CD4-positive, alpha-beta memory T cell (primary cell): ENCODE results near the gene PMEPA1. TPM values are rescaled to one million over a fixed set of nuclear protein-coding genes. Genes with fewer than 3 reads are reported as not detected.

ENCODE experiments used
- CTCF ChIA-PET: fragments of 350-600 bp; sonication (Branson Sonifier 250); formaldehyde crosslinking; loops from one replicate; lab custom pipeline; 2021; ENCODE audit warnings: inconsistent platforms; ENCODE audit not compliant: partially characterized antibody; lab: Charles Lee
- POLR2A ChIA-PET: fragments of 350-600 bp; sonication (Branson Sonifier 250); formaldehyde crosslinking; loops from one replicate; lab custom pipeline; 2021; ENCODE audit not compliant: partially characterized antibody; lab: Charles Lee
- DNase-seq, 5 donors: peaks; one replicate each; pipeline versions ENCODE4 v3.0.0 to v3.0.0-alpha.2; 2020 to 2022; ENCODE audit warnings: mixed read lengths in 1 of 5
- H3K27ac ChIP-seq: one replicate; pipeline ENCODE4 v1.7.0; 2013; ENCODE audit warnings: low read depth, low read length
- H3K27me3 ChIP-seq: 2 replicates; pipeline ENCODE4 v1.7.0; 2013; ENCODE audit warnings: mild to moderate bottlenecking, low read length, moderate library complexity; ENCODE audit not compliant: insufficient read depth
- H3K36me3 ChIP-seq: 2 replicates; pipeline ENCODE4 v1.7.0; 2013; ENCODE audit warnings: mild to moderate bottlenecking, low read length, moderate library complexity; ENCODE audit not compliant: insufficient read depth
- H3K4me1 ChIP-seq: 2 replicates; pipeline ENCODE4 v1.7.0; 2013; ENCODE audit warnings: mild to moderate bottlenecking, low read length, moderate library complexity; ENCODE audit not compliant: insufficient read depth
- H3K4me3 ChIP-seq, 2 donors: one replicate each; pipeline ENCODE4 v1.7.0; 2013; ENCODE audit warnings: low read length in 2 of 2, mild to moderate bottlenecking in 1 of 2
- H3K9me3 ChIP-seq, 2 donors: one replicate each; pipeline ENCODE4 v1.7.0; 2013; ENCODE audit warnings: low read length in 2 of 2, control low read depth in 1 of 2; ENCODE audit not compliant: control insufficient read depth in 1 of 2
- H3K27ac Mint-ChIP-seq, 7 donors: one replicate each; pipeline ENCODE4 v1.8.0; 2020 to 2021; ENCODE audit warnings: mixed read lengths in 7 of 7, mild to moderate bottlenecking in 6 of 7, inconsistent platforms in 3 of 7, moderate library complexity in 3 of 7
- H3K27me3 Mint-ChIP-seq, 2 donors: one replicate each; pipeline ENCODE4 v1.8.0; 2020 to 2021; ENCODE audit warnings: mixed read lengths in 2 of 2
- H3K36me3 Mint-ChIP-seq, 2 donors: one replicate each; pipeline ENCODE4 v1.8.0; 2020 to 2021; ENCODE audit warnings: mixed read lengths in 2 of 2, inconsistent platforms in 1 of 2, mild to moderate bottlenecking in 1 of 2
- H3K4me1 Mint-ChIP-seq, 4 donors: one replicate each; pipeline ENCODE4 v1.8.0; 2020 to 2021; ENCODE audit warnings: mixed read lengths in 4 of 4, mild to moderate bottlenecking in 1 of 4
- H3K4me3 Mint-ChIP-seq, 8 donors: one replicate each; pipeline ENCODE4 v1.8.0; 2020 to 2021; ENCODE audit warnings: mixed read lengths in 8 of 8, mild to moderate bottlenecking in 7 of 8, moderate library complexity in 6 of 8, inconsistent platforms in 3 of 8
- H3K9me3 Mint-ChIP-seq, 8 donors: one replicate each; pipeline ENCODE4 v1.8.0; 2020 to 2021; ENCODE audit warnings: mixed read lengths in 8 of 8, mild to moderate bottlenecking in 5 of 8, inconsistent platforms in 3 of 8, moderate library complexity in 1 of 8
- intact Hi-C: fragments of 100-400 bp; cut with micrococcal nuclease; formaldehyde crosslinking; loops from one replicate; pipeline ENCODE4 v1.15.1; 2023
- polyA plus RNA-seq, 2 donors: library from polyadenylated mRNA; unstranded; fragments of 300-500 nt; fragmentation: Illumina TruSeq; gene quantifications; one replicate each; pipeline ENCODE4 v1.2.3, GENCODE V29; 2021
- total RNA-seq, 2 experiments: library from RNA; stranded (reverse); gene quantifications; one replicate each; pipeline ENCODE4 v1.2.3, GENCODE V29; 2021

PMEPA1 gene
- total and polyA plus RNA-seq, 4 experiments from 2014 or later: 1.2 to 8.9 (median 5.5) TPM

DNA sequence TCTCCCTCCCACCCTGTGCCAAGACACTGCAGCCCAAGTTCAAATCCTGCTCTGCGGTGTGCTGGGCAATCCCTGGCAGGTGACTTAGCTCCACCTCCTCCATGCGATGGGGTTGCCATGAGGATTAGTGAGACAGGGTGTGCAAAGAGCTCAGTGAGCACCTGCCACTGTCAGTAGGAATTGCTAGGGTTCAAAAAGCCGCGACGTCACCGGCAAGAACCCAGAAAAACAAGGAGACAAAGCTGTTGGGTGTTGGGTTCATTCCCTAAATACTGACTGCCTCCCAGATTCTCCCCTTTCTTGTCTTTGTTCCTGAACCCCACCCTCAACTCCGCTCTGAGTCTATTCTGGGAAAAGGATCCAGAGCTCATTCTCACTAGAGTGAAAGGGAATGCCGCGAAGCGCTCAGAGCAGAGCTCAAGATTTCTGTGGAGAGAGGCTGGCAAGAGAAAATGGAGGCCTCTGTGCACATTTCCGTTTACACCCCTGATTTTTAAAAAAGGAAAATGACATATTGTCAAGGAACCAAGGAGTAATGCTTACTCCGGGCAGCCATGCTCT is 13.3 kb downstream of the PMEPA1 start:
- Mint-ChIP-seq H3K27me3 (peaks cover 0 to 5% of the 10 kb centered on the region in 2 donors), H3K4me1 (peaks cover 5 to 21% (median 10%) of the 10 kb centered on the region in 4 donors), H3K9me3 (no peaks in the 10 kb centered on the region), H3K36me3 (no peaks in the 10 kb centered on the region), H3K4me3 (no peak overlapping the region), H3K27ac (no peak overlapping the region)
- Histone ChIP-seq H3K4me3 (no peak overlapping the region), H3K36me3 (no peaks in the 10 kb centered on the region), H3K9me3 (no peaks in the 10 kb centered on the region), H3K4me1 (peaks cover 10% of the 10 kb centered on the region), H3K27me3 (no peaks in the 10 kb centered on the region), H3K27ac (no peak overlapping the region)
- ChIA-PET CTCF (interaction anchor here (0.9 kb wide), 1 partner anchor 104 kb away, joined by 3 read pairs; no protein-coding TSS in a partner anchor), POLR2A (no interaction called here)
- no peak for DNase-seq
- intact Hi-C loops: no loop called here

DNA sequence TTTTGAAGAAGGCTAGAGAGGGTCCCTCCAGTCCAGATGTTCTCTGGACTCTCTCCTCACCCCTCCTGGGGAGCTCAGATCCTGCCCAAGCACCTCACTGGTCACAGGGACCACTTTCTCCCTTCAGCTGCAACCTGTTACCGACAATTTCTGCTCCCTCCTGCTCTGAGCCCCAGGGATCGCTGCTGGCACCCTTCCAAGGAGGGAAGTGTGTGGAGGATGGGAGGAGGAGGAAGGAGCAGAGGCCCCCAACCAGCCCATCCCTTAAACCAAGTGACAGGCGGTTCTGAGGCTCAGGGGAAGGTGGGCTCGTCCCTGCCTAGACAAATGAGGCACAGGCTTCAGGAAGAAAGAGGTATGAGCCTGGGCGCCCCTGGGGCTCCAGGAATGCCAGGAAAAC is 13.9 kb downstream of the PMEPA1 start:
- no peak for DNase-seq
- Mint-ChIP-seq H3K4me3 (no peak overlapping the region), H3K36me3 (no peaks in the 10 kb centered on the region), H3K27ac (no peak overlapping the region), H3K4me1 (peaks cover 5 to 21% (median 10%) of the 10 kb centered on the region in 4 donors), H3K9me3 (no peaks in the 10 kb centered on the region), H3K27me3 (peaks cover 0 to 5% of the 10 kb centered on the region in 2 donors)
- Histone ChIP-seq H3K4me3 (no peak overlapping the region), H3K36me3 (no peaks in the 10 kb centered on the region), H3K9me3 (no peaks in the 10 kb centered on the region), H3K4me1 (peaks cover 10% of the 10 kb centered on the region), H3K27ac (no peak overlapping the region), H3K27me3 (no peaks in the 10 kb centered on the region)
- intact Hi-C loops: no loop called here
- ChIA-PET CTCF (interaction anchor here (0.9 kb wide), 1 partner anchor 103 kb away, joined by 3 read pairs; no protein-coding TSS in a partner anchor), POLR2A (no interaction called here)

- H3K27ac Mint-ChIP-seq: peak overlapping the region in 1 of 7 donors; percentile 46
- no peak overlapping the region for H3K4me3 Mint-ChIP-seq
- no peak for DNase-seq
- ChIA-PET POLR2A (no interaction called here), CTCF (interaction anchor here (0.5 kb wide), 1 partner anchor 966 kb away, joined by 3 read pairs; no protein-coding TSS in a partner anchor)
- Histone ChIP-seq H3K36me3 (no peaks in the 10 kb centered on the region), H3K27ac (no peak overlapping the region), H3K4me3 (no peak overlapping the region), H3K4me1 (peaks cover 10% of the 10 kb centered on the region), H3K9me3 (no peaks in the 10 kb centered on the region), H3K27me3 (no peaks in the 10 kb centered on the region)
- H3K4me1 Mint-ChIP-seq: peaks cover 5 to 21% (median 10%) of the 10 kb centered on the region in 4 donors
- intact Hi-C loops: no loop called here
- peaks cover 0 to 5% of the 10 kb centered on the region in 2 donors for H3K27me3 Mint-ChIP-seq
- H3K36me3 Mint-ChIP-seq: no peaks in the 10 kb centered on the region
- no peaks in the 10 kb centered on the region for H3K9me3 Mint-ChIP-seq
Measured at GRCh38 chr20:57695012-57695411, 14.8 kb downstream of the PMEPA1 start.

GRCh38 chr20:57694481-57694880 is 15.3 kb downstream of the PMEPA1 start:
- ChIA-PET POLR2A (no interaction called here), CTCF (interaction anchor here (0.5 kb wide), 1 partner anchor 966 kb away, joined by 3 read pairs; no protein-coding TSS in a partner anchor)
- no peaks in the 10 kb centered on the region for H3K27me3 ChIP-seq
- H3K27me3 Mint-ChIP-seq: peaks cover 0 to 5% of the 10 kb centered on the region in 2 donors
- peaks cover 5 to 21% (median 10%) of the 10 kb centered on the region in 4 donors for H3K4me1 Mint-ChIP-seq
- H3K4me3 ChIP-seq: no peak overlapping the region
- H3K9me3 Mint-ChIP-seq: no peaks in the 10 kb centered on the region
- H3K36me3 Mint-ChIP-seq: no peaks in the 10 kb centered on the region
- H3K27ac ChIP-seq: no peak overlapping the region
- no peak overlapping the region for H3K4me3 Mint-ChIP-seq
- H3K36me3 ChIP-seq: no peaks in the 10 kb centered on the region
- H3K9me3 ChIP-seq: no peaks in the 10 kb centered on the region
- peaks cover 10% of the 10 kb centered on the region for H3K4me1 ChIP-seq
- H3K27ac Mint-ChIP-seq: no peak overlapping the region
- DNase-seq: no peak
- intact Hi-C loops: no loop called here

GRCh38 chr20:57693670-57694329 is 16.0 kb downstream of the PMEPA1 start:
- no peak overlapping the region for H3K4me3 Mint-ChIP-seq
- H3K4me1 Mint-ChIP-seq: peaks cover 4 to 18% (median 8%) of the 10 kb centered on the region in 4 donors
- no peaks in the 10 kb centered on the region for H3K36me3 Mint-ChIP-seq
- peaks cover 0 to 2% of the 10 kb centered on the region in 2 donors for H3K27me3 Mint-ChIP-seq
- Histone ChIP-seq H3K36me3 (no peaks in the 10 kb centered on the region), H3K27ac (no peak overlapping the region), H3K4me3 (no peak overlapping the region), H3K27me3 (no peaks in the 10 kb centered on the region), H3K9me3 (no peaks in the 10 kb centered on the region), H3K4me1 (peaks cover 6% of the 10 kb centered on the region)
- no peaks in the 10 kb centered on the region for H3K9me3 Mint-ChIP-seq
- intact Hi-C loops: no loop called here
- CTCF ChIA-PET: interaction anchor here (1.5 kb wide), 1 partner anchor 71 kb away, joined by 4 read pairs; no protein-coding TSS in a partner anchor
- POLR2A ChIA-PET: no interaction called here
- DNase-seq: no peak
- H3K27ac Mint-ChIP-seq: peak overlapping the region in 1 of 7 donors; percentile 68

- H3K36me3 ChIP-seq: no peaks in the 10 kb centered on the region
- DNase-seq: no peak
- Mint-ChIP-seq H3K4me3 (no peak overlapping the region), H3K36me3 (no peaks in the 10 kb centered on the region), H3K27ac (no peak overlapping the region), H3K4me1 (peaks cover 0 to 13% (median 5%) of the 10 kb centered on the region in 4 donors), H3K27me3 (peaks cover 0 to 2% of the 10 kb centered on the region in 2 donors), H3K9me3 (peaks cover 0 to 1% (median 0%) of the 10 kb centered on the region in 8 donors)
- H3K4me1 ChIP-seq: no peaks in the 10 kb centered on the region
- intact Hi-C loops: no loop called here
- H3K27me3 ChIP-seq: no peaks in the 10 kb centered on the region
- CTCF ChIA-PET: interaction anchor here (1.5 kb wide), 1 partner anchor 70 kb away, joined by 4 read pairs; no protein-coding TSS in a partner anchor
- no peak overlapping the region for H3K27ac ChIP-seq
- no peaks in the 10 kb centered on the region for H3K9me3 ChIP-seq
- H3K4me3 ChIP-seq: no peak overlapping the region
- POLR2A ChIA-PET: no interaction called here
Measured at GRCh38 chr20:57693002-57693582, 16.7 kb downstream of the PMEPA1 start.

DNA sequence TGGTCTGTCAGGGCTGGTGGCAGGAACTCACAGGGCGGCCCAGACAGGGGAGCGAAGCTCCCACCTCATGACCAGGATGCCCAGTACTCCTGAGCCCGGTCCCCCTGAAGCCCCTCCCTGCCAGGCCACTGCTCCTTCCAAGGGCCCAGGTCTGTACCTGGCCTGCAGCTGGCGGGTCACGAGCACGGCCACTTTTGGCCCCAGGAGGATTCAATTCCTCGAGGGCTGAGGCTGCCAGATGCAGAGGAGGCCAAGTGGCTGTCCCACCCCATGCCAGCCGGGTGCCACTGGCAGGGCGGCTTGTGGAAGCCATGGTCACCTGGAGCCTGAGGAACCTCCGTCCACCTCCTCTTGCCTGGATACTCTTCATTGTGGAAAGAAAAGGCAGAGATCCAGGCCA is 17.4 kb downstream of the PMEPA1 start:
- Mint-ChIP-seq H3K27me3 (peaks cover 0 to 2% of the 10 kb centered on the region in 2 donors), H3K36me3 (no peaks in the 10 kb centered on the region), H3K9me3 (peaks cover 0 to 1% (median 0%) of the 10 kb centered on the region in 8 donors), H3K4me1 (peaks cover 0 to 11% (median 4%) of the 10 kb centered on the region in 4 donors), H3K27ac (no peak overlapping the region), H3K4me3 (no peak overlapping the region)
- H3K27me3 ChIP-seq: no peaks in the 10 kb centered on the region
- no peak for DNase-seq
- CTCF ChIA-PET: interaction anchor here (1.5 kb wide), 1 partner anchor 70 kb away, joined by 4 read pairs; no protein-coding TSS in a partner anchor
- no peak overlapping the region for H3K27ac ChIP-seq
- intact Hi-C loops: no loop called here
- no peak overlapping the region for H3K4me3 ChIP-seq
- H3K9me3 ChIP-seq: no peaks in the 10 kb centered on the region
- H3K4me1 ChIP-seq: no peaks in the 10 kb centered on the region
- POLR2A ChIA-PET: no interaction called here
- no peaks in the 10 kb centered on the region for H3K36me3 ChIP-seq
